ENCODE data around the gene SPECC1L. TPM values are rescaled to one million over a fixed set of nuclear protein-coding genes. Genes with fewer than 3 reads are reported as not detected.
A peak's percentile ranks its signal among the peaks of the same experiment; 100 is the strongest.
"Not testable (repeated sequence)": the region's sequence is repeated elsewhere in the genome, so short reads cannot be mapped to it uniquely, and the experiment has no call there.

Gene SPECC1L
- total RNA-seq, 1 donor from 2014 or later = 123 TPM

GRCh38 chr22:24274696-24275405 is 4.2 kb downstream of the SPECC1L start:
- peak overlapping the region; percentile 58 for H3K4me3 Mint-ChIP-seq
- H3K9me3 Mint-ChIP-seq; H3K27me3 Mint-ChIP-seq (ENCODE audit: low read depth); DNase-seq (ENCODE audit: low read depth, low spot score); H3K27ac Mint-ChIP-seq (ENCODE audit: unreplicated experiment); H3K36me3 Mint-ChIP-seq (ENCODE audit: low read depth): not testable (repeated sequence)
- peak; percentile 38 for TF ChIP-seq CTCF (conservative IDR thresholded peaks at IDR 0.05)
- H3K4me1 Mint-ChIP-seq = peaks cover 46% of the 10 kb centered on the region

DNA sequence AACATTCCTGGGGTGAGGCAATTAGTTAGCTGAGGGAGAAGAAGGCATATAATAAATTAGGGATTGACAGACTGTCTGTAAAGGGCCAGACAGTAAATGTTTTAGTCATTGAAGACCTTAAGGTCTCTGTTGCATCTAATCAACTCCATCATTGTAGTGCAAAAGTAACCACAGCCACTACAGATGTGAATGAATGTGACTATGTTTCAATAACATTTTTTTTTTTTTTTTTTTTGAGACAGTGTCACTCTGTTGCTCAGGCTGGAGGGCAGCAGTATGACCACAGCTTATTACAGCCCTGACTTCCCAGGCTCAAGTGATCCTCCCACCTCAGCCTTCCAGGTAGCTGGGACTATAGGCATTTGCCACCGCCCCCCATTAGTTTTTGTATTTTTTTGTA is 9.7 kb downstream of the SPECC1L start:
- peaks cover 40% of the 10 kb centered on the region for H3K4me1 Mint-ChIP-seq
- H3K36me3 Mint-ChIP-seq (ENCODE audit: low read depth); H3K4me3 Mint-ChIP-seq; H3K27ac Mint-ChIP-seq (ENCODE audit: unreplicated experiment); H3K9me3 Mint-ChIP-seq; H3K27me3 Mint-ChIP-seq (ENCODE audit: low read depth); DNase-seq (ENCODE audit: low read depth, low spot score): not testable (repeated sequence)

GRCh38 chr22:24282401-24282800 is 11.8 kb downstream of the SPECC1L start:
- H3K9me3 Mint-ChIP-seq = no peaks in the 10 kb centered on the region
- no peak for TF ChIP-seq CTCF (conservative IDR thresholded peaks at IDR 0.05)
- no peak overlapping the region for H3K27ac Mint-ChIP-seq (ENCODE audit: unreplicated experiment)
- DNase-seq (ENCODE audit: low read depth, low spot score) = no peak
- H3K4me3 Mint-ChIP-seq = no peak overlapping the region
- H3K36me3 Mint-ChIP-seq (ENCODE audit: low read depth) = no peaks in the 10 kb centered on the region
- peaks cover 47% of the 10 kb centered on the region for H3K4me1 Mint-ChIP-seq
- no peaks in the 10 kb centered on the region for H3K27me3 Mint-ChIP-seq (ENCODE audit: low read depth)

- H3K9me3 Mint-ChIP-seq = no peaks in the 10 kb centered on the region
- H3K4me1 Mint-ChIP-seq = peaks cover 56% of the 10 kb centered on the region
- no peak overlapping the region for H3K4me3 Mint-ChIP-seq
- DNase-seq (ENCODE audit: low read depth, low spot score) = no peak
- no peak for TF ChIP-seq CTCF (conservative IDR thresholded peaks at IDR 0.05)
- no peaks in the 10 kb centered on the region for H3K36me3 Mint-ChIP-seq (ENCODE audit: low read depth)
- no peaks in the 10 kb centered on the region for H3K27me3 Mint-ChIP-seq (ENCODE audit: low read depth)
- H3K27ac Mint-ChIP-seq (ENCODE audit: unreplicated experiment) = no peak overlapping the region
Measured at GRCh38 chr22:24284747-24285203, 14.1 kb downstream of the SPECC1L start.

DNA sequence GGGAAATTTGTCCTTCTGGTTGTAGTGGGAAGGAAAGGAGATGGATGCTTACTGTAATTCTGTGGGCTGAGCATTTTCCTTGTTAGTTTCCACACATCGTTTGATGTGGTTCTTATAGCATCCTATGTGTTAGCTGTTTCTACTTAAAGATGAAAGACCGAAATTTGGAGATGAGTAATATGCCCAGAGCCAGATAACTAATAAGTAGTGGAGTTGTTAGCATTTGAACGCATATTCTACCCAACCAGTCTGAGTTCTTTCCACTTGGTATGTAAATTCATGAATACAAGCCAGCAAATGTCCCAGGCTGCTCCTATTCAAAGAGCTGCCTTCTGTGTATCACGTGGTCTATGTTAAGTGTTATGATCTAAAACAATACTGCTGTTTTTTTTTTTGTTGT is 14.6 kb downstream of the SPECC1L start:
- no peak overlapping the region for H3K4me3 Mint-ChIP-seq
- no peak overlapping the region for H3K27ac Mint-ChIP-seq (ENCODE audit: unreplicated experiment)
- no peaks in the 10 kb centered on the region for H3K36me3 Mint-ChIP-seq (ENCODE audit: low read depth)
- no peaks in the 10 kb centered on the region for H3K9me3 Mint-ChIP-seq
- TF ChIP-seq CTCF (conservative IDR thresholded peaks at IDR 0.05) = no peak
- no peak for DNase-seq (ENCODE audit: low read depth, low spot score)
- peaks cover 60% of the 10 kb centered on the region for H3K4me1 Mint-ChIP-seq
- no peaks in the 10 kb centered on the region for H3K27me3 Mint-ChIP-seq (ENCODE audit: low read depth)

DNA sequence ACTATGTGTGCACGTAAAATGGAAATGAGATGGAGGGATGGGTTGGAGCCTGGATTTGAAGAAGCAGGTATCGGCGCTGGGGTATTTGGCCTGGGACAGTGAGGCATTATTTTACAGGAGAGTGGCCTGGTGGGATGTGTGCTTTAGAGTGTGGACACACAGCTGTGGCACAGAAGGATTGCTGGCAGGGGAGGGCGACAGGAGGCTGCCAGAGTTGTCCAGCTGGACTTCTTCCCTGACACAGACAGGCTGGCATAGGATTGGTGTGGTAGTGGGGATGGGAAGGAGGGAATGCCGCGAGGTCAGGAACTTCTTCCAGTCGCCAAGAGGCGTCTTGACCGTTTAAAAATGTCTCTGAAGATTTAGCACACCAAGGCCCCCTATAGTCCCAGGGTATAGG is 16.6 kb downstream of the SPECC1L start:
- not testable (repeated sequence) for DNase-seq (ENCODE audit: low read depth, low spot score); H3K4me3 Mint-ChIP-seq; H3K9me3 Mint-ChIP-seq; H3K36me3 Mint-ChIP-seq (ENCODE audit: low read depth); H3K27me3 Mint-ChIP-seq (ENCODE audit: low read depth)
- H3K27ac Mint-ChIP-seq (ENCODE audit: unreplicated experiment) = peak overlapping the region; percentile 65
- H3K4me1 Mint-ChIP-seq = peaks cover 50% of the 10 kb centered on the region

DNA sequence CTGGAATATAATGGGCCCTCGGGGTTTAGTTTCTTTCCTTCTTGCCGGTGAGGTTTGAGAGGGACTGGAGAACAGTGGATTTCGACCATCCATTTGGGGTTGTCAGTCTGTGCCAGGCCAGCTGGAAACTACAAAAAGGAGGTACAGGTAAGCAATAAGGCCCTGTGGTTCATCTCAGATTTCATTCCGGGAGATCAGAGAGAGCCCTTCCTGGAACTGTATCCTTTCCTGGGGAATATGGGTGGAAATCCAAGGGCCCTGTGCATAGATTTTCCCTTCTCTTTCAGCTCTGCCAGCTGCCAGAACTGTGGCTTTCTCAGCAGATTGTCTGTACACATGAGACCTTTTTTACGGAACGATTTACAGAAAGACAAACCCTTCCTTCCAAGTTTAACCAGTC is 17.2 kb downstream of the SPECC1L start:
- not testable (repeated sequence) for H3K36me3 Mint-ChIP-seq (ENCODE audit: low read depth); DNase-seq (ENCODE audit: low read depth, low spot score); H3K27me3 Mint-ChIP-seq (ENCODE audit: low read depth); H3K4me3 Mint-ChIP-seq; H3K27ac Mint-ChIP-seq (ENCODE audit: unreplicated experiment); H3K9me3 Mint-ChIP-seq
- peaks cover 46% of the 10 kb centered on the region for H3K4me1 Mint-ChIP-seq

All from neural crest cell (in vitro differentiated cells).